ENCODE results near the gene ITGA1. TPM values are rescaled to one million over a fixed set of nuclear protein-coding genes. Genes with fewer than 3 reads are reported as not detected.
A peak's percentile ranks its signal among the peaks of the same experiment; 100 is the strongest.

The ITGA1 gene
- total RNA-seq, result 28.6 and 31.8 TPM in 2 replicates

- H3K4me1 ChIP-seq (ENCODE audit: insufficient read depth, low read length), result peaks cover 22% of the 10 kb centered on the region
- peak within 1 kb of the TSS; percentile 94 for H3K4me2 ChIP-seq (ENCODE audit: insufficient read depth, low read length)
These were observed at the start of gene ITGA1, which contains the start of gene PELO for GRCh38 chr5:52787600-52788504. Gene ITGA1, plus strand, starts transcription at chr5:52787916. Its CDS starts 438 bp downstream, at chr5:52788354. Gene PELO, plus strand, starts transcription at chr5:52787916. Its CDS starts 12,479 bp downstream, at chr5:52800395.

GRCh38 chr5:52738095-52738506 lies 49.6 kb upstream of the ITGA1 start:
- no peak for TF ChIP-seq CTCF (IDR thresholded peaks at IDR 0.05; ENCODE audit: extremely low read depth, low read depth, low read length)
- Histone ChIP-seq H3K79me2 (ENCODE audit: insufficient read depth, low read length) (no peaks in the 10 kb centered on the region), H3K27me3 (ENCODE audit: insufficient read depth, low read length) (no peaks in the 10 kb centered on the region), H4K20me1 (ENCODE audit: insufficient read depth, low read length) (no peaks in the 10 kb centered on the region), H3K4me1 (ENCODE audit: insufficient read depth, low read length) (peaks cover 1% of the 10 kb centered on the region), H3K9me3 (ENCODE audit: low read depth, low read length) (no peaks in the 10 kb centered on the region), H3K4me2 (ENCODE audit: insufficient read depth, low read length) (no peak overlapping the region), H3K36me3 (ENCODE audit: insufficient read depth, low read length) (no peaks in the 10 kb centered on the region), H3K4me3 (ENCODE audit: insufficient read depth, low read length) (no peak overlapping the region), H2AFZ (ENCODE audit: low read length) (no peak overlapping the region), H3K27ac (ENCODE audit: low read depth, low read length) (no peak overlapping the region)
- DNase-seq (ENCODE audit: insufficient read length, low spot score, missing footprints), result no peak

More at GRCh38 chr5:52787600-52788504, at the start of gene ITGA1, which contains the start of gene PELO:
- Histone ChIP-seq H3K4me3 (ENCODE audit: insufficient read depth, low read length) (peak within 1 kb of the TSS; percentile 85), H3K27ac (ENCODE audit: low read depth, low read length) (peak within 1 kb of the TSS; percentile 76), H3K79me2 (ENCODE audit: insufficient read depth, low read length) (peaks cover 4% of the 10 kb centered on the region), H4K20me1 (ENCODE audit: insufficient read depth, low read length) (no peaks in the 10 kb centered on the region), H3K27me3 (ENCODE audit: insufficient read depth, low read length) (no peaks in the 10 kb centered on the region), H3K36me3 (ENCODE audit: insufficient read depth, low read length) (no peaks in the 10 kb centered on the region), H2AFZ (ENCODE audit: low read length) (peak within 1 kb of the TSS; percentile 96), H3K9me3 (ENCODE audit: low read depth, low read length) (no peaks in the 10 kb centered on the region)
- peak; percentile 84 for DNase-seq (ENCODE audit: insufficient read length, low spot score, missing footprints)
- peak; percentile 14 for TF ChIP-seq CTCF (IDR thresholded peaks at IDR 0.05; ENCODE audit: extremely low read depth, low read depth, low read length)

- H3K9me3 ChIP-seq (ENCODE audit: low read depth, low read length), result no peaks in the 10 kb centered on the region
- H4K20me1 ChIP-seq (ENCODE audit: insufficient read depth, low read length), result no peaks in the 10 kb centered on the region
- H3K4me2 ChIP-seq (ENCODE audit: insufficient read depth, low read length), result no peak overlapping the region
- H3K4me3 ChIP-seq (ENCODE audit: insufficient read depth, low read length), result no peak overlapping the region
- TF ChIP-seq CTCF (IDR thresholded peaks at IDR 0.05; ENCODE audit: extremely low read depth, low read depth, low read length), result no peak
- no peaks in the 10 kb centered on the region for H3K79me2 ChIP-seq (ENCODE audit: insufficient read depth, low read length)
- H3K27ac ChIP-seq (ENCODE audit: low read depth, low read length), result no peak overlapping the region
- peaks cover 11% of the 10 kb centered on the region for H3K4me1 ChIP-seq (ENCODE audit: insufficient read depth, low read length)
- no peak overlapping the region for H2AFZ ChIP-seq (ENCODE audit: low read length)
- H3K36me3 ChIP-seq (ENCODE audit: insufficient read depth, low read length), result no peaks in the 10 kb centered on the region
- DNase-seq (ENCODE audit: insufficient read length, low spot score, missing footprints), result no peak
- H3K27me3 ChIP-seq (ENCODE audit: insufficient read depth, low read length), result no peaks in the 10 kb centered on the region
These were observed 47.7 kb upstream of the ITGA1 start for GRCh38 chr5:52740007-52740406.

GRCh38 chr5:52743012-52743411 lies 44.7 kb upstream of the ITGA1 start:
- H3K4me3 ChIP-seq (ENCODE audit: insufficient read depth, low read length), result no peak overlapping the region
- H4K20me1 ChIP-seq (ENCODE audit: insufficient read depth, low read length), result no peaks in the 10 kb centered on the region
- H3K9me3 ChIP-seq (ENCODE audit: low read depth, low read length), result no peaks in the 10 kb centered on the region
- no peak overlapping the region for H2AFZ ChIP-seq (ENCODE audit: low read length)
- no peak overlapping the region for H3K27ac ChIP-seq (ENCODE audit: low read depth, low read length)
- no peaks in the 10 kb centered on the region for H3K27me3 ChIP-seq (ENCODE audit: insufficient read depth, low read length)
- H3K36me3 ChIP-seq (ENCODE audit: insufficient read depth, low read length), result no peaks in the 10 kb centered on the region
- H3K4me2 ChIP-seq (ENCODE audit: insufficient read depth, low read length), result no peak overlapping the region
- H3K4me1 ChIP-seq (ENCODE audit: insufficient read depth, low read length), result peaks cover 11% of the 10 kb centered on the region
- TF ChIP-seq CTCF (IDR thresholded peaks at IDR 0.05; ENCODE audit: extremely low read depth, low read depth, low read length), result no peak
- H3K79me2 ChIP-seq (ENCODE audit: insufficient read depth, low read length), result no peaks in the 10 kb centered on the region
- DNase-seq (ENCODE audit: insufficient read length, low spot score, missing footprints), result no peak

Measured in osteoblast (primary cell).